Adrenal gland (tissue), 12 donors: Measurements from ENCODE around the gene CNTNAP2. TPM values are rescaled to one million over a fixed set of nuclear protein-coding genes. Genes with fewer than 3 reads are reported as not detected.

ENCODE experiments used
- DNase-seq, 7 donors: peaks; one replicate each; pipeline ENCODE4 v3.0.0-alpha.2; 2019 to 2020
- H3K27ac ChIP-seq, 5 donors: fragments of 200-600 bp; sonication (generic) in 4 of 5; 1 replicate in 3 of 5; 2 replicates in 2 of 5; pipeline versions ENCODE4 v1.5.1 to v1.8.0; 2016 to 2020; ENCODE audit warnings: mild to moderate bottlenecking in 1 of 5
- H3K27me3 ChIP-seq: fragments of 200-600 bp; 2 replicates; pipeline ENCODE4 v1.8.0; 2021
- H3K36me3 ChIP-seq, 2 donors: fragments of 200-600 bp; replicated peaks in 1 of 2; 1 replicate in 1 of 2; 2 replicates in 1 of 2; pipeline versions ENCODE4 v1.5.1 to v1.8.0; 2018 to 2022
- H3K4me1 ChIP-seq, 2 donors: fragments of 200-600 bp; replicated peaks in 1 of 2; 1 replicate in 1 of 2; 2 replicates in 1 of 2; pipeline versions ENCODE4 v1.5.1 to v1.8.0; 2018 to 2021
- H3K4me3 ChIP-seq, 4 donors: fragments of 200-600 bp; sonication (generic) in 3 of 4; one replicate each; pipeline ENCODE4 v1.5.1; 2016 to 2018
- H3K9me3 ChIP-seq, 3 donors: fragments of 200-600 bp; sonication (generic) in 1 of 3; replicated peaks in 1 of 3; 1 replicate in 2 of 3; 2 replicates in 1 of 3; pipeline versions ENCODE4 v1.5.1 to v1.8.0; 2016 to 2021
- POLR2A ChIP-seq, 2 donors: fragments of 450-650 bp; IDR thresholded peaks; one replicate each; pipeline ENCODE4 v1.6.1; 2017; ENCODE audit warnings: antibody characterized with exemption in 2 of 2, mild to moderate bottlenecking in 2 of 2, moderate library complexity in 1 of 2
- WGBS, 4 donors: extraction: QIAGEN DNeasy Blood & Tissue Kit in 2 of 4; methylation state at CpG; one replicate each; pipeline versions ENCODE4 v1.1.5 to v1.1.7; 2013 to 2017; 5-methylcytosine and 5-hydroxymethylcytosine counted together
- intact Hi-C, 2 donors: fragments of 100-400 bp; cut with DNase I; formaldehyde crosslinking; loops; one replicate each; pipeline versions ENCODE4 v1.14.1 to v1.15.0; 2022 to 2023
- polyA plus RNA-seq, 3 donors: library from polyadenylated mRNA; stranded (reverse); fragments of 200-250 nt in 2 of 3; fragments of 350-450 nt in 1 of 3; fragmentation: Illumina TruSeq in 1 of 3; extraction: RNeasy Lipid Tissue Mini Kit (QIAGEN cat#74804) in 1 of 3; gene quantifications; one replicate each; pipeline ENCODE4 v1.2.3, GENCODE V29; 2013 to 2014
- total RNA-seq, 9 donors: library from RNA; depleted of rRNA in 4 of 9; stranded (reverse); fragments of >200 nt in 4 of 9; fragments of 120-200 nt in 1 of 9; fragmentation: NEBNext Ultra II Directional in 1 of 9; extraction: Animal tissue kit (Norgen Biotek cat#: 25700) in 1 of 9; gene quantifications; one replicate each; pipeline versions ENCODE4 v1.1.0 to v1.2.4, GENCODE V29; 2013 to 2023
- TF ChIP-seq, protein P1 (sequence below), 6 experiments: fragments of 450-650 bp in 4 of 6; fragments of 200-600 bp in 2 of 6; sonication (generic) in 1 of 6; IDR thresholded peaks; 1 replicate in 5 of 6; 2 replicates in 1 of 6; pipeline versions ENCODE4 v1.5.1 to v1.8.0; 2016 to 2021; ENCODE audit warnings: antibody characterized with exemption in 6 of 6, mild to moderate bottlenecking in 2 of 6, moderate library complexity in 1 of 6
- donor health status: healthy with polysubstance abuse.
- donor health status: Bipolar disorder and iron deficiency.
- donor health status: DM: yes; HTN: yes; CAD: no.
- donor health status: DM: no; HTN: no; CAD: no.
- donor health status: DM: no; HTN: no; CAD: no.
- donor health status: DM: yes; HTN: yes; CAD: no.

The CNTNAP2 gene
- total and polyA plus RNA-seq, 12 donors = 0.14 to 6.3 (median 1.8) TPM; not detected in 2

DNA sequence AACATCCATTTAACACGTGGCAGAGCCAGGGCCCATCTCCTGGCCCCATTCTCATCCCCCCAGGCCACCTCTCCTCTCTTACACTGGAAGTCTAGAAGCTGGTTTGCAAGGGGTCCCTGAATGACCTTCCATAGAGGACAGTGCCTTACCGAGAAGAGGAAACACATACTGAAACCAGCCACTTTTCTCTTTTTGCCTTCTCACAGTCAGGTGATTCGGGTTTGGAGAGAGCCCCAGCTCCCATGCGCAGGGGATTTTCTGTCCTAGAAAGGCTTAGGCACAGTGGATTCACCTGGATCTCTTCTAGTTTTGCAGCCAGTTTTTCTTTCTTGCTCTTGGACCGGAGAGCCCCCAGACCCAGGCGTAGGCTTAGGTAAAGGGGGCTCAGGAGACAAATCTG lies 2139.8 kb downstream of the CNTNAP2 start:
- DNase-seq = no peak
- no peak overlapping the region for H3K27ac ChIP-seq

DNA sequence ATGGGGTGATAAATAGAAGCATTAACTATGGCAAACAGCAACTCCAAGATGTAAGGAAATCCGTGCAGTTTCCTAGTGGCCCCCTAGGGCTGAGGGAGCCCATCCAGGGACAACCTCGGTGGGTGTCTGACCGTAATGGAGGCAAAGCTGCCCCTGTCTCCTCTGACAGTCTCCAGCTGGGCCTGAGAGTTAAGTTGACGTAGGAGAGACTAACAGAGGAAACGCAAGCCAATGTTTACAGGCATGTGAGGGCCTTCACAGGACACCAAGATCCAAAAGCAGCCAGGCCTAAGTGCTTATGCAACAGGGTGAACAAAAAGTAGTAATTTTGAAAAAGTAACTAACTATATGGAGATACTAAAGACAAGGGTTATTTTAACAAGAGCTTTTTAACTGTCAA lies 2144.0 kb downstream of the CNTNAP2 start:
- TF ChIP-seq POLR2A (IDR thresholded peaks at IDR 0.05) = no peak
- TF ChIP-seq, protein P1, sequence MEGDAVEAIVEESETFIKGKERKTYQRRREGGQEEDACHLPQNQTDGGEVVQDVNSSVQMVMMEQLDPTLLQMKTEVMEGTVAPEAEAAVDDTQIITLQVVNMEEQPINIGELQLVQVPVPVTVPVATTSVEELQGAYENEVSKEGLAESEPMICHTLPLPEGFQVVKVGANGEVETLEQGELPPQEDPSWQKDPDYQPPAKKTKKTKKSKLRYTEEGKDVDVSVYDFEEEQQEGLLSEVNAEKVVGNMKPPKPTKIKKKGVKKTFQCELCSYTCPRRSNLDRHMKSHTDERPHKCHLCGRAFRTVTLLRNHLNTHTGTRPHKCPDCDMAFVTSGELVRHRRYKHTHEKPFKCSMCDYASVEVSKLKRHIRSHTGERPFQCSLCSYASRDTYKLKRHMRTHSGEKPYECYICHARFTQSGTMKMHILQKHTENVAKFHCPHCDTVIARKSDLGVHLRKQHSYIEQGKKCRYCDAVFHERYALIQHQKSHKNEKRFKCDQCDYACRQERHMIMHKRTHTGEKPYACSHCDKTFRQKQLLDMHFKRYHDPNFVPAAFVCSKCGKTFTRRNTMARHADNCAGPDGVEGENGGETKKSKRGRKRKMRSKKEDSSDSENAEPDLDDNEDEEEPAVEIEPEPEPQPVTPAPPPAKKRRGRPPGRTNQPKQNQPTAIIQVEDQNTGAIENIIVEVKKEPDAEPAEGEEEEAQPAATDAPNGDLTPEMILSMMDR (IDR thresholded peaks at IDR 0.05) = no peak
- intact Hi-C loops = no loop called here
- no peak overlapping the region for H3K4me3 ChIP-seq
- no peaks in the 10 kb centered on the region for H3K9me3 ChIP-seq
- DNase-seq = peak in 3 of 7 donors; percentile 18 to 29 (median 22)
- no peaks in the 10 kb centered on the region for H3K27me3 ChIP-seq
- no peaks in the 10 kb centered on the region for H3K36me3 ChIP-seq
- WGBS, 4 donors = 64 to 80% (median 69%) methylated on average over 5 of the region's 5 CpGs
- peak overlapping the region in 1 of 5 donors; percentile 50 for H3K27ac ChIP-seq
- H3K4me1 ChIP-seq = peaks cover 0 to 7% of the 10 kb centered on the region in 2 donors

More for the DNA sequence above, 2139.8 kb downstream of the CNTNAP2 start:
- intact Hi-C loops = no loop called here
- TF ChIP-seq, protein P1 (IDR thresholded peaks at IDR 0.05) = no peak
- TF ChIP-seq POLR2A (IDR thresholded peaks at IDR 0.05) = no peak
- Histone ChIP-seq H3K36me3 (no peaks in the 10 kb centered on the region), H3K4me1 (no peaks in the 10 kb centered on the region), H3K9me3 (no peaks in the 10 kb centered on the region), H3K27me3 (no peaks in the 10 kb centered on the region), H3K4me3 (no peak overlapping the region)
- WGBS, 4 donors = 64 to 86% (median 79%) methylated on average over 4 to 6 of the region's 6 CpGs

DNA sequence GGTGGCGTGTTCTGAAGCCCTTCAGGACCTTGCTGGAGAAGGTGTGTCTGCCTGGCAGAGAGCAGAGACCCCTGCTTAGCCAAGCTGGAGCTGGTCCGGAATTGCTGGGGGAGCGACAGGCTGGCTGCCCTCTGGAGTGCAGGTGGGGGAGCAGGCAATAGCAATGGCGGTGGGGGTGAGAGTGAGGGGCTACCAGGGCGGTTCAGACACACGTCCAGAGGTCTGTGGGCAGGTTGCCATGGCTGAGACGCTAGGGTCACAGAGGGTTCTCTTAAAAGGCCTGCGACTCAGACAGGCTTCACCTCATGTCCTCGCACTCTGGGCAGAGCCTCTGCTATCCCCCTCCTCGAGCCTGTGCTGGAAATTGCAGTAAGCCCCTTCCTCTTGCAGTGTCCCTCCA lies 2144.9 kb downstream of the CNTNAP2 start:
- 81 to 89% (median 84%) methylated on average over 4 to 10 of the region's 10 CpGs for whole genome bisulfite sequencing, 4 donors
- Histone ChIP-seq H3K27ac (no peak overlapping the region), H3K4me1 (peaks cover 0 to 7% of the 10 kb centered on the region in 2 donors), H3K4me3 (no peak overlapping the region), H3K36me3 (no peaks in the 10 kb centered on the region), H3K27me3 (no peaks in the 10 kb centered on the region), H3K9me3 (no peaks in the 10 kb centered on the region)
- DNase-seq = no peak
- intact Hi-C loops = no loop called here
- TF ChIP-seq, protein P1 (IDR thresholded peaks at IDR 0.05) = no peak
- TF ChIP-seq POLR2A (IDR thresholded peaks at IDR 0.05) = no peak

DNA sequence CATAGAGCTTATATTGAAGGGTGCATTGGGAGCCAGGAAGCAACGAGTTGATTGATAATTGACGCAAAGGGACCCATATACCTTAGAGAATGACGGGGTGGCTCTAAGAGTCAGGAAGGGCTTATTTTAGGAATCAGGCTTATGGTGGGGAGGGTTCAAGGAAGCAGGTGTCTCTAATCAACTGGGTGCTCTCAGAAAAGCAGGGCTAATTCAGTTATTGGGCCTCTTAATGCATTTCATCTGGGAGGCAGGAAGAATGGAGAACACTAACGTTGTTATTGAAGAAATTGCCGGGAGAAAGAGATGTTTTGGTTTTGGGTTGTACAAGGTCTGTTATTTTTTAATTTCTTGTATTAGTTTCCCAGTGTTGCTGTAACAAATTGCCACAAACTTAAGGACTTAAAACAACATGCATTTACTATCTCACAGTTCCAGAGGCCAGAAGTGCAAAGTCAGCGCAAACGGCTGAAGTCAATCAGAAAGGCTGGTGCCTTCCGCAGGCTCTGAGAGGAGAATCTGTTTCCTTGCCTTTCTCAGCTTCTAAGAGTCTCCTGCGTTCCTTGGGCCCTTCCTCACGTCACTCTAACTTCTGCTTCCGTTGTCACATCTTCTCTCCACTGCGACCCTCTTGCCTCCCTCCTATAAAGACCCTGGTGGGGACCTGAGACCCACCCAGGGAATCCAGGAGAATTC lies 2145.5 kb downstream of the CNTNAP2 start:
- WGBS, 4 donors = 41 to 47% (median 44%) methylated on average over 12 of the region's 12 CpGs

More for the DNA sequence above, 2145.5 kb downstream of the CNTNAP2 start:
- DNase-seq = no peak
- no peaks in the 10 kb centered on the region for H3K9me3 ChIP-seq
- no peaks in the 10 kb centered on the region for H3K36me3 ChIP-seq
- no peak overlapping the region for H3K4me3 ChIP-seq
- H3K4me1 ChIP-seq = peaks cover 0 to 7% of the 10 kb centered on the region in 2 donors
- TF ChIP-seq, protein P1 (IDR thresholded peaks at IDR 0.05) = no peak
- no peak for TF ChIP-seq POLR2A (IDR thresholded peaks at IDR 0.05)
- no peaks in the 10 kb centered on the region for H3K27me3 ChIP-seq
- no peak overlapping the region for H3K27ac ChIP-seq
- intact Hi-C loops = no loop called here
